Astrocyte (in vitro differentiated cells and primary cell): ENCODE data around the gene DLX1. TPM values are rescaled to one million over a fixed set of nuclear protein-coding genes. Genes with fewer than 3 reads are reported as not detected.

Source experiments
- DNase-seq: peaks from one replicate; pipeline ENCODE4 v3.0.0-alpha.2; 2010; ENCODE audit warnings: low read depth
- FAIRE-seq: peaks from 2 replicates; lab custom pipeline; 2011; peaks lifted over from hg19 to GRCh38; lab: Jason Lieb, UNC
- H2AFZ ChIP-seq: 2 replicates; pipeline ENCODE4 v1.6.0; 2012; ENCODE audit warnings: low read depth, low read length, inconsistent platforms
- H3K27ac ChIP-seq: 2 replicates; pipeline ENCODE4 v1.5.1; 2011; ENCODE audit warnings: low read depth, low read length, inconsistent platforms
- H3K27me3 ChIP-seq: 2 replicates; pipeline ENCODE4 v1.6.0; 2011; ENCODE audit warnings: low read length, inconsistent platforms; ENCODE audit not compliant: insufficient read depth
- H3K36me3 ChIP-seq: 2 replicates; pipeline ENCODE4 v1.5.1; 2011; ENCODE audit warnings: low read length, inconsistent platforms; ENCODE audit not compliant: insufficient read depth
- H3K4me1 ChIP-seq: 2 replicates; pipeline ENCODE4 v1.5.1; 2011; ENCODE audit warnings: low read length, inconsistent platforms; ENCODE audit not compliant: insufficient read depth
- H3K4me2 ChIP-seq: 2 replicates; pipeline ENCODE4 v1.6.0; 2012; ENCODE audit warnings: low read length, inconsistent platforms
- H3K4me3 ChIP-seq: 2 replicates; pipeline ENCODE4 v1.5.1; 2011; ENCODE audit warnings: low read depth, mild to moderate bottlenecking, low read length, inconsistent platforms; ENCODE audit not compliant: insufficient read depth
- H3K79me2 ChIP-seq: 2 replicates; pipeline ENCODE4 v1.6.0; 2012; ENCODE audit warnings: mild to moderate bottlenecking, low read length, inconsistent platforms; ENCODE audit not compliant: insufficient read depth
- H3K9ac ChIP-seq: 2 replicates; pipeline ENCODE4 v1.6.0; 2012; ENCODE audit warnings: mild to moderate bottlenecking, low read length, inconsistent platforms
- H3K9me3 ChIP-seq: 2 replicates; pipeline ENCODE4 v1.5.1; 2012; ENCODE audit warnings: low read depth, mild to moderate bottlenecking, low read length, inconsistent platforms; ENCODE audit not compliant: insufficient read depth
- H4K20me1 ChIP-seq: 2 replicates; pipeline ENCODE4 v1.6.0; 2012; ENCODE audit warnings: low read length, inconsistent platforms; ENCODE audit not compliant: insufficient read depth
- H3K27ac Mint-ChIP-seq: one replicate; pipeline ENCODE4 v1.8.0; 2021; ENCODE audit warnings: mild to moderate bottlenecking, mixed read lengths; ENCODE audit not compliant: unreplicated experiment
- H3K27me3 Mint-ChIP-seq: one replicate; pipeline ENCODE4 v1.8.0; 2021; ENCODE audit warnings: low read depth, mixed read lengths; ENCODE audit not compliant: unreplicated experiment
- H3K36me3 Mint-ChIP-seq: one replicate; pipeline ENCODE4 v1.8.0; 2021; ENCODE audit warnings: low read depth, mixed read lengths; ENCODE audit not compliant: unreplicated experiment
- H3K4me1 Mint-ChIP-seq: one replicate; pipeline ENCODE4 v1.8.0; 2021; ENCODE audit warnings: low read depth, mixed read lengths; ENCODE audit not compliant: unreplicated experiment
- H3K4me3 Mint-ChIP-seq: one replicate; pipeline ENCODE4 v1.8.0; 2021; ENCODE audit warnings: mild to moderate bottlenecking, moderate library complexity, mixed read lengths; ENCODE audit not compliant: unreplicated experiment
- H3K9me3 Mint-ChIP-seq: one replicate; pipeline ENCODE4 v1.8.0; 2021; ENCODE audit warnings: mild to moderate bottlenecking, mixed read lengths; ENCODE audit not compliant: unreplicated experiment
- EZH2 ChIP-seq: IDR thresholded peaks from 2 replicates; pipeline ENCODE4 v1.6.1; 2012; ENCODE audit warnings: mild to moderate bottlenecking, low read length, inconsistent platforms; ENCODE audit not compliant: insufficient read depth
- total RNA-seq: library from RNA; stranded (reverse); gene quantifications from 2 replicates; pipeline ENCODE4 v1.2.1, GENCODE V29; 2021
- TF ChIP-seq, protein P1 (sequence below): IDR thresholded peaks from 2 replicates; pipeline ENCODE4 v1.5.1; 2011; ENCODE audit warnings: low read depth, mild to moderate bottlenecking, inconsistent platforms, low read length, moderate library complexity; ENCODE audit not compliant: insufficient read depth

DLX1 gene
- total RNA-seq, 1 donor from 2014 or later = 0.27 TPM

DNA sequence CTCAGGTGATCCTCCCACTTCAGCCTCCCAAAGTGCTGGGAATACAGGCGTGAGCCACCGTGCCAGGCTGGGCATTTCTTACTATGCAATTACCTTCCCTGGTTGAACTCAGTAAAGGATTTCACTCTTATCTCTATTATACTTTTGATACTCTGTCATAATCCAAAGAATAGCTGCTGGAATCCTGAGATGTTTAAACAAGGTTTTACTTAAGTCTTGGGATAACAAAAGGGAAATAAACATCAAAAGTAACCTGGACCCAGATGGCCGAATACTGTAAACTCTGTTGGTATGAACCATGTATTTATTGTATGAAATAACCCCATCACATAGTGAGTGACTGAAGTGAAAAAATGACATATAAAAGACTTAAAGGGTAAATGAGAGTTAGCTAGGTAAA lies 29.3 kb downstream of the DLX1 start:
- Histone ChIP-seq H3K79me2 (no peaks in the 10 kb centered on the region), H3K27me3 (no peaks in the 10 kb centered on the region), H3K9ac (no peak overlapping the region), H3K9me3 (no peaks in the 10 kb centered on the region), H3K4me1 (peaks cover 4% of the 10 kb centered on the region), H3K36me3 (no peaks in the 10 kb centered on the region), H3K4me3 (no peak overlapping the region), H3K4me2 (no peak overlapping the region), H2AFZ (no peak overlapping the region), H4K20me1 (no peaks in the 10 kb centered on the region), H3K27ac (no peak overlapping the region)
- FAIRE-seq (no peak), DNase-seq (no peak)
- Mint-ChIP-seq H3K27ac (no peak overlapping the region), H3K4me3 (no peak overlapping the region), H3K4me1 (peaks cover 6% of the 10 kb centered on the region), H3K36me3 (no peaks in the 10 kb centered on the region), H3K9me3 (no peaks in the 10 kb centered on the region), H3K27me3 (peaks cover 6% of the 10 kb centered on the region)
- TF ChIP-seq EZH2 = no peak
- TF ChIP-seq, protein P1, sequence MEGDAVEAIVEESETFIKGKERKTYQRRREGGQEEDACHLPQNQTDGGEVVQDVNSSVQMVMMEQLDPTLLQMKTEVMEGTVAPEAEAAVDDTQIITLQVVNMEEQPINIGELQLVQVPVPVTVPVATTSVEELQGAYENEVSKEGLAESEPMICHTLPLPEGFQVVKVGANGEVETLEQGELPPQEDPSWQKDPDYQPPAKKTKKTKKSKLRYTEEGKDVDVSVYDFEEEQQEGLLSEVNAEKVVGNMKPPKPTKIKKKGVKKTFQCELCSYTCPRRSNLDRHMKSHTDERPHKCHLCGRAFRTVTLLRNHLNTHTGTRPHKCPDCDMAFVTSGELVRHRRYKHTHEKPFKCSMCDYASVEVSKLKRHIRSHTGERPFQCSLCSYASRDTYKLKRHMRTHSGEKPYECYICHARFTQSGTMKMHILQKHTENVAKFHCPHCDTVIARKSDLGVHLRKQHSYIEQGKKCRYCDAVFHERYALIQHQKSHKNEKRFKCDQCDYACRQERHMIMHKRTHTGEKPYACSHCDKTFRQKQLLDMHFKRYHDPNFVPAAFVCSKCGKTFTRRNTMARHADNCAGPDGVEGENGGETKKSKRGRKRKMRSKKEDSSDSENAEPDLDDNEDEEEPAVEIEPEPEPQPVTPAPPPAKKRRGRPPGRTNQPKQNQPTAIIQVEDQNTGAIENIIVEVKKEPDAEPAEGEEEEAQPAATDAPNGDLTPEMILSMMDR = no peak

DNA sequence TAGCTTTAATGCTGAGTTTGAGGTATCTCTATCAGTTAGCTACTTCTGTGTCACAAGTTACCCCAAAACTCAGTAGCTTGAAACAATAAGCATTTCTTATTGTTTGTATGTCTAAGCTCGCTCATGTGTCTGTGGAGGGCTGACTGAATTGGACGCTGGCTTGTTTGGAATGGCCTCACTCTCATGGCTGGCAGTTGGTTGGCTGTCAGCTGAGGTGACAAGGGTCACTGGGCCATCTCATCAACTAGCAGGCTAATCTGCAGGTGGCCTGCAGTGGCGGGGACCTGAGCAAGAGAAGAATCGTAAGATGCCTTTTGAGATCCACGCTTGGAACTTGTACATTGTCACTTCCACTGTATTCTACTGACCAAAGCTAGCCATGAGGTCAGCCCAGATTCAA lies 30.8 kb downstream of the DLX1 start:
- Mint-ChIP-seq H3K4me1 (peaks cover 6% of the 10 kb centered on the region), H3K27ac (no peak overlapping the region), H3K36me3 (no peaks in the 10 kb centered on the region), H3K9me3 (no peaks in the 10 kb centered on the region), H3K4me3 (no peak overlapping the region), H3K27me3 (no peaks in the 10 kb centered on the region)
- no peaks in the 10 kb centered on the region for H4K20me1 ChIP-seq
- TF ChIP-seq EZH2 = no peak
- TF ChIP-seq, protein P1 = no peak
- H3K4me2 ChIP-seq = no peak overlapping the region
- no peaks in the 10 kb centered on the region for H3K79me2 ChIP-seq
- no peaks in the 10 kb centered on the region for H3K9me3 ChIP-seq
- peak overlapping the region; percentile 8 for H2AFZ ChIP-seq
- no peaks in the 10 kb centered on the region for H3K36me3 ChIP-seq
- no peaks in the 10 kb centered on the region for H3K27me3 ChIP-seq
- no peak overlapping the region for H3K9ac ChIP-seq
- H3K27ac ChIP-seq = no peak overlapping the region
- peaks cover 4% of the 10 kb centered on the region for H3K4me1 ChIP-seq
- DNase-seq (no peak), FAIRE-seq (no peak)
- no peak overlapping the region for H3K4me3 ChIP-seq

DNA sequence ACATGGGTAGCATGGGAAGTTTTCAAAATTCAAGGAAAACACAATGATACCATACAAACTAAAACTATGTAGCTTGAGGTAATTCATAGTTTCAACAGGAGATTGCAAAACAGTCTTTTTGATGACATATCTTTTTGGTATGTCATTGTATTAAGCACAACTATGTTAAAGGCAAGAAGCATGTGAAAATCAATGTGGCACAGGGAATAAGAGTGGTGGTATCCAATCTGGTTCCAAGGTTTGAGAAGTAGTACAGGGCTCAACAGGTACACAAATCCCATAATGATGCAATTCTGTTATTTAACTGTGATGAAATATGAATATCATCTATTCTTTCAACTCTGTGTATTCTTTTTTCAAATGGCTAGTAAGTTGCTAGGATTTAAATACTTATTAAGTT lies 33.8 kb downstream of the DLX1 start:
- peaks cover 2% of the 10 kb centered on the region for H3K27me3 Mint-ChIP-seq
- Histone ChIP-seq H3K79me2 (no peaks in the 10 kb centered on the region), H3K27ac (peak overlapping the region; percentile 25), H3K4me2 (peak overlapping the region; percentile 52), H3K4me3 (no peak overlapping the region), H3K36me3 (no peaks in the 10 kb centered on the region), H3K27me3 (no peaks in the 10 kb centered on the region), H2AFZ (no peak overlapping the region), H3K9me3 (no peaks in the 10 kb centered on the region), H3K4me1 (peaks cover 4% of the 10 kb centered on the region), H3K9ac (peak overlapping the region; percentile 33), H4K20me1 (no peaks in the 10 kb centered on the region)
- H3K36me3 Mint-ChIP-seq = no peaks in the 10 kb centered on the region
- no peak overlapping the region for H3K4me3 Mint-ChIP-seq
- H3K9me3 Mint-ChIP-seq = no peaks in the 10 kb centered on the region
- TF ChIP-seq, protein P1 = no peak
- no peak for TF ChIP-seq EZH2
- peaks cover 9% of the 10 kb centered on the region for H3K4me1 Mint-ChIP-seq
- FAIRE-seq = peak; percentile 78
- DNase-seq = peak; percentile 80
- peak overlapping the region; percentile 70 for H3K27ac Mint-ChIP-seq
